NB4 (cell line): Measurements from ENCODE around the gene HLF.

Source experiments
- MYC ChIP-seq: IDR thresholded peaks from 2 replicates; pipeline ENCODE4 v1.6.1; 2011; ENCODE audit warnings: low read depth, low read length
- POLR2A ChIP-seq: IDR thresholded peaks from 2 replicates; pipeline ENCODE4 v1.6.1; 2011; ENCODE audit warnings: mild to moderate bottlenecking; ENCODE audit not compliant: insufficient read length; ENCODE audit errors: extremely low read depth
- TF ChIP-seq, protein P1 (sequence below): IDR thresholded peaks from one replicate; pipeline ENCODE4 v1.5.1; 2012; ENCODE audit warnings: low read depth, low read length

DNA sequence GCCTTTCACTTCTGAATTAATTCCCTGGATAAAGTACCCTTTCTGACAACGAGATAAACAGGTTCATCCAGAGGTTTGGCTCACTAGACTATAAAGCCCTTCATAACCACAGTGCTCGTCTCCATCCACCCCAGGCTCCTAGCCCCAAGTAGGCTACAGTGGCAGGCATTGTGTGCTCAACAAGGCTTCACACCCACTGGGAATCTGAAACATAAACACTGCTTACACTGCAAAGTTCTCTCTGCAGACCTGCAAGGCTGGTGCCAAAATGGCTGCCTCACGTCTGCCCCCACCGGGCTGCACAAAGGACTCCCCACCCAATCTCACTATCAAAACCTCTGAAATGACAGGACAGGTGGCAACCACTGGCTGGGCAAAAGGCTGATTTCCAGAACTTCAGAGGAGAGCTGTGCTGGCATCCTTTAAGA lies 5.1 kb upstream of the HLF start:
- TF ChIP-seq, protein P1, sequence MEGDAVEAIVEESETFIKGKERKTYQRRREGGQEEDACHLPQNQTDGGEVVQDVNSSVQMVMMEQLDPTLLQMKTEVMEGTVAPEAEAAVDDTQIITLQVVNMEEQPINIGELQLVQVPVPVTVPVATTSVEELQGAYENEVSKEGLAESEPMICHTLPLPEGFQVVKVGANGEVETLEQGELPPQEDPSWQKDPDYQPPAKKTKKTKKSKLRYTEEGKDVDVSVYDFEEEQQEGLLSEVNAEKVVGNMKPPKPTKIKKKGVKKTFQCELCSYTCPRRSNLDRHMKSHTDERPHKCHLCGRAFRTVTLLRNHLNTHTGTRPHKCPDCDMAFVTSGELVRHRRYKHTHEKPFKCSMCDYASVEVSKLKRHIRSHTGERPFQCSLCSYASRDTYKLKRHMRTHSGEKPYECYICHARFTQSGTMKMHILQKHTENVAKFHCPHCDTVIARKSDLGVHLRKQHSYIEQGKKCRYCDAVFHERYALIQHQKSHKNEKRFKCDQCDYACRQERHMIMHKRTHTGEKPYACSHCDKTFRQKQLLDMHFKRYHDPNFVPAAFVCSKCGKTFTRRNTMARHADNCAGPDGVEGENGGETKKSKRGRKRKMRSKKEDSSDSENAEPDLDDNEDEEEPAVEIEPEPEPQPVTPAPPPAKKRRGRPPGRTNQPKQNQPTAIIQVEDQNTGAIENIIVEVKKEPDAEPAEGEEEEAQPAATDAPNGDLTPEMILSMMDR: no peak
- no peak for TF ChIP-seq POLR2A
- TF ChIP-seq MYC: no peak
